Thyroid gland (tissue), 4 donors: ENCODE results near the gene RPL22. TPM values are rescaled to one million over a fixed set of nuclear protein-coding genes. Genes with fewer than 3 reads are reported as not detected.

Source experiments
- DNase-seq, 2 donors: peaks; one replicate each; pipeline ENCODE4 v3.0.0-alpha.2; 2019
- H3K27ac ChIP-seq, 3 donors: fragments of 200-600 bp; sonication (generic); 1 replicate in 2 of 3; 2 replicates in 1 of 3; pipeline ENCODE4 v1.5.1; 2016 to 2019; ENCODE audit warnings: mild to moderate bottlenecking in 1 of 3, moderate library complexity in 1 of 3
- H3K27me3 ChIP-seq: fragments of 200-600 bp; sonication (generic); one replicate; pipeline ENCODE4 v1.5.1; 2019
- H3K36me3 ChIP-seq, 2 donors: fragments of 200-600 bp; sonication (generic); one replicate each; pipeline ENCODE4 v1.5.1; 2016 to 2019
- H3K4me1 ChIP-seq, 2 donors: fragments of 200-600 bp; sonication (generic); one replicate each; pipeline ENCODE4 v1.5.1; 2017 to 2019
- H3K4me3 ChIP-seq, 3 donors: fragments of 200-600 bp; sonication (generic); replicated peaks in 1 of 3; 1 replicate in 2 of 3; 2 replicates in 1 of 3; pipeline ENCODE4 v1.5.1; 2016; ENCODE audit warnings: mild to moderate bottlenecking in 1 of 3
- H3K9me3 ChIP-seq: fragments of 200-600 bp; sonication (generic); one replicate; pipeline ENCODE4 v1.5.1; 2017
- POLR2A ChIP-seq, 2 donors: fragments of 450-650 bp; IDR thresholded peaks; one replicate each; pipeline ENCODE4 v1.6.1; 2017; ENCODE audit warnings: antibody characterized with exemption in 2 of 2, mild to moderate bottlenecking in 2 of 2, moderate library complexity in 1 of 2
- WGBS, 2 donors: methylation state at CpG; one replicate each; pipeline ENCODE4 v1.1.5; 2017; 5-methylcytosine and 5-hydroxymethylcytosine counted together
- intact Hi-C: fragments of 100-400 bp; cut with DNase I; formaldehyde crosslinking; loops from one replicate; pipeline ENCODE4 v1.15.1; 2023
- total RNA-seq, 4 donors: library from RNA; depleted of rRNA; stranded (reverse); fragments of >200 nt; gene quantifications; one replicate each; pipeline ENCODE4 v1.2.3, GENCODE V29; 2016
- TF ChIP-seq, protein P1 (sequence below), 6 experiments: fragments of 200-600 bp in 3 of 6; fragments of 450-650 bp in 3 of 6; sonication (generic) in 3 of 6; IDR thresholded peaks; one replicate each; pipeline ENCODE4 v1.5.1; 2016 to 2019; ENCODE audit warnings: antibody characterized with exemption in 6 of 6, mild to moderate bottlenecking in 2 of 6, inconsistent platforms in 1 of 6, moderate library complexity in 1 of 6

RPL22 gene
- total RNA-seq, 4 donors from 2014 or later = 154 to 230 (median 181) TPM

DNA sequence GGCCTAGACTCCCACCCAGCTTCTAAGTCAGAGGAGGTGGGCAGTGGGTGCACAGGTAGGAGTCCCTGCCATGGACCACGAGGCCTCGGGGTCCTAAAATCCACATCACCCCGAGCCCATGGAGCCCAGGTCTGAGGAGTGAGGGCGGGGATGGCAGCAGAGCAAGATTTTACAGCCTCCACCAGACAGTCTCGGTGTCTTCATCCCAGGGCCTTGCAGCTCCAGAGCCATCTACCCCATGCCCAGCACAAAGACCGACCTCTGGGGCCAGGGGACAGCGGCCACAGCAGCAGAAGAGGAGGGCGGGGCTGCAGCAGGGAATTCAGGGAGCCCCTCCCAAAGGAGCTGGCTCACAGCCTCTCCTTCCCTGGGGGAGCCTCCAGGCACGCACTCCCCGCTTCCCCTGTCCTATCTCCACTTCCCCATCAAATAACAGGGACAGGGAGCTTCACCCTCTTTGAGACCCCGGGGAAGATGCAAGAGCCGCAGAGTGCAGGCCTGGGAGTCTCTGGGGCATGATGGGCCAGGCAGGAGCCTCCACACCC, 33.9 kb downstream of the RPL22 start:
- H3K27me3 ChIP-seq = no peaks in the 10 kb centered on the region

DNA sequence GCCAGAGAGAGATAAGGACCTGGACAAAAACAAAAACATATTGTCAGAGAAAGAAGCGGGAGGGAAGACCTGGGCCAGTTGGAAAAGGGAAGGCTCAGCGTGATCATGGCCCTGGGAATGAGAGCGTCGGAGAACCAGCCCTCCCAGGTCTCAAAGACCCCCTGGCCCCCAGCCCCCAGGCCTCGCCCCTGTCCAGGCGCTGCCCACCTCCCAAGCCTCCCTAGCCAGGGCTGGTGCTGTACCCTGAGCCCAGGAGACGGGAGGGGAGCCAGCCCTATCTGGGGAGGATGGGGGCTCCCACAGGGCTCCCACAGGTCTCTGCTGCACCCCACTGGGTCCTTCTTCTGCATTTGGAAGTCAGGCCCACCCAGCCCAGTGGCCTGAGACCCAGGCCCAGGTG, 34.4 kb downstream of the RPL22 start:
- no peak overlapping the region for H3K4me3 ChIP-seq
- 67 to 78% methylated on average over 7 of the region's 7 CpGs for WGBS, 2 donors
- no peak for DNase-seq

More for the DNA sequence above, 33.9 kb downstream of the RPL22 start:
- DNase-seq = no peak
- no peaks in the 10 kb centered on the region for H3K9me3 ChIP-seq
- H3K36me3 ChIP-seq = no peaks in the 10 kb centered on the region
- H3K27ac ChIP-seq = no peak overlapping the region
- intact Hi-C loops = no loop called here
- TF ChIP-seq POLR2A (IDR thresholded peaks at IDR 0.05) = no peak
- TF ChIP-seq, protein P1, sequence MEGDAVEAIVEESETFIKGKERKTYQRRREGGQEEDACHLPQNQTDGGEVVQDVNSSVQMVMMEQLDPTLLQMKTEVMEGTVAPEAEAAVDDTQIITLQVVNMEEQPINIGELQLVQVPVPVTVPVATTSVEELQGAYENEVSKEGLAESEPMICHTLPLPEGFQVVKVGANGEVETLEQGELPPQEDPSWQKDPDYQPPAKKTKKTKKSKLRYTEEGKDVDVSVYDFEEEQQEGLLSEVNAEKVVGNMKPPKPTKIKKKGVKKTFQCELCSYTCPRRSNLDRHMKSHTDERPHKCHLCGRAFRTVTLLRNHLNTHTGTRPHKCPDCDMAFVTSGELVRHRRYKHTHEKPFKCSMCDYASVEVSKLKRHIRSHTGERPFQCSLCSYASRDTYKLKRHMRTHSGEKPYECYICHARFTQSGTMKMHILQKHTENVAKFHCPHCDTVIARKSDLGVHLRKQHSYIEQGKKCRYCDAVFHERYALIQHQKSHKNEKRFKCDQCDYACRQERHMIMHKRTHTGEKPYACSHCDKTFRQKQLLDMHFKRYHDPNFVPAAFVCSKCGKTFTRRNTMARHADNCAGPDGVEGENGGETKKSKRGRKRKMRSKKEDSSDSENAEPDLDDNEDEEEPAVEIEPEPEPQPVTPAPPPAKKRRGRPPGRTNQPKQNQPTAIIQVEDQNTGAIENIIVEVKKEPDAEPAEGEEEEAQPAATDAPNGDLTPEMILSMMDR (IDR thresholded peaks at IDR 0.05) = no peak
- no peaks in the 10 kb centered on the region for H3K4me1 ChIP-seq
- no peak overlapping the region for H3K4me3 ChIP-seq
- WGBS, 2 donors = 62 to 74% methylated on average over 7 to 12 of the region's 12 CpGs

DNA sequence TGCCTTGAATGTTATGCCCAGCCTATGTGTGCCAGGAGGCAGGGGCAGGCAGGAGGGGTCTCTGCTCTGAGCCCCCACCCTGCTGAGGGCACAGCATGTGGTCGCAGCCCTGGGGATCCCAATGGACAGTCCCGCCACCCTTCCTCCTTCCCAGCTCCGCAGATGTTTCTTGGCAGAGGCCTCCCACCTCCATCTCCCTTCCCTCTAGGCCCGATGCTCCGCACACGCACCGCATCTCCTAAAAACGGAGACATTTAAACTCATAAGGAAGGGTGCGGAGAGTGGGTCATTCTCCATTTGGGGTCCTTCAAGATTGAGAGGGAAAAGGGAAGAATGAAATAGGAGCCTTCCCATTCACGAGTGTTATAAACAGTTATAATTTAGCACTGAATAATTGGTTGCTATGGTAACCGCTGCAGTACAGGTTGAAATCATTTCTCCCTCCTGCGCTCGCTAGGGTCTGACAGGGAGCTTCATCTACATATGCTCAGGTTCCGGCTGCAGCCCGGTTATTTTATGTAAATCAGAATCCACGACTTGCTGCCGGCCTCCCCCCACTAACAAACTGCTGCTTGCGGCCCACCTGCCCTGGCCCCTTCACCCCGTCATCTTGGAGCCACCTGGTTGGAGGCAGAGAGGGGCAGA, 35.3 kb downstream of the RPL22 start:
- Histone ChIP-seq H3K4me1 (no peaks in the 10 kb centered on the region), H3K27ac (no peak overlapping the region), H3K27me3 (no peaks in the 10 kb centered on the region), H3K36me3 (no peaks in the 10 kb centered on the region), H3K9me3 (no peaks in the 10 kb centered on the region), H3K4me3 (no peak overlapping the region)
- TF ChIP-seq POLR2A (IDR thresholded peaks at IDR 0.05) = no peak
- TF ChIP-seq, protein P1 (IDR thresholded peaks at IDR 0.05) = no peak
- intact Hi-C loops = no loop called here
- 61 to 68% methylated on average over 18 to 19 of the region's 19 CpGs for WGBS, 2 donors
- no peak for DNase-seq

More for the DNA sequence above, 34.4 kb downstream of the RPL22 start:
- no peak overlapping the region for H3K27ac ChIP-seq
- intact Hi-C loops = no loop called here
- no peaks in the 10 kb centered on the region for H3K4me1 ChIP-seq
- no peaks in the 10 kb centered on the region for H3K9me3 ChIP-seq
- no peaks in the 10 kb centered on the region for H3K27me3 ChIP-seq
- H3K36me3 ChIP-seq = no peaks in the 10 kb centered on the region
- TF ChIP-seq POLR2A (IDR thresholded peaks at IDR 0.05) = no peak
- TF ChIP-seq, protein P1 (IDR thresholded peaks at IDR 0.05) = no peak

DNA sequence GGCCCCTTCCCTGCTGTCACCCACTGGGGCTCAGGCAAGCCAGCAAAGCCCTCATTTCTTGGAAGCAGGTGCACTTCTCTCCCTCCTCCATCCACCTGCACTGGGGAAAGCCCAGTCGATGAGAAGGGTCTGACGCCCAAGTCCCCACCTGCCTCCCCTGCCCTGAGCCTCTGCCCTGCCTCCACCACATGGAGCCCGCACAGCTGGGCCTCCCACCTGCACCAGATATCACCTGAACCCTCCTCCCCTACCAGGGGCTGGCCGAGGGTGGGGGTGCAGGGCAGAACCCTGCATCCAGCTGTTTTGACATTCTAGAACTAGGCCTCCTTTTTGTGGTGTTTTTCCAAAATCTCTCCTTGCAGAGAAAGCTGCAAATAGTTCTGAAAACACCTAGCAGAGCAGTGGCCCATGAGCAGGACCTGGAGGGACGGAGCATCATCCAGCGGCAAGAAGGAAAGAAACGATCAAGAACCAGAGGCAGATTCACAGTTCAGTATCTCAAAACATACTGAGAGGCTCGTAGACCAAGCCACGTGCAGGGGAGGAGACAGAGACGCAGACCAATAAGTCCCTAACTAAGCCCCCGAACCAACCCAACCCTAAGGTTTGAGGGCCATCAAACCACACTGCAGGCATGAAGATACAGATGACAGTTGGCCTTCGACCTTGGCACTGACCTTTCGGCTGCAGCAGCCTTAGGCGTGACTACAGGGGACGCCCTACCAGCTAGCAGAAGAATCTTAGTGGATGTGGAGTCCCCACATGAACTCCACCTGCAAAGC, 36.0 kb downstream of the RPL22 start:
- no peaks in the 10 kb centered on the region for H3K27me3 ChIP-seq
- no peaks in the 10 kb centered on the region for H3K36me3 ChIP-seq
- H3K27ac ChIP-seq = no peak overlapping the region
- no peaks in the 10 kb centered on the region for H3K4me1 ChIP-seq
- WGBS, 2 donors = 81% methylated on average over 13 of the region's 15 CpGs
- no peak for DNase-seq
- no peaks in the 10 kb centered on the region for H3K9me3 ChIP-seq
- intact Hi-C loops = no loop called here
- TF ChIP-seq POLR2A (IDR thresholded peaks at IDR 0.05) = no peak
- TF ChIP-seq, protein P1 (IDR thresholded peaks at IDR 0.05) = no peak
- no peak overlapping the region for H3K4me3 ChIP-seq

DNA sequence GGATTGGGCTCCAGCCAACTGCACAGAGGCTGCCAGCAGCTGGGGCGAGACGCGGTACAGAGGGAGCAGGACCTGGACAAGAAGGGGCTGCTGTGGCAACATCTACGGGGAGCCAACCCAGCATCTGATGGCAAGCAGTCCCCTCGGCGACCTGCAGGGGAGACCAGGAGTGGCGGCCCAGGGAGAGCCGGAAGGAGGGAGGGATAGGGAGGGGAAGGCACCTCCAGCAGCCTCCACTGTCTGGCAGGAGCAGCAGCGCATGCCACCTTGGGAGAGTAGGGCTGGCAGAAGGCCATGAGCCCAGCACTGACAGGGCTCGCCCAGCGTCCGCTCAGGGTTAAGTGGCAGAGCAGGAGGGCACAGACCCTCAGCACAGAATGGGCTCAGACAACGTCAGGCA, 36.6 kb downstream of the RPL22 start:
- 46 to 53% methylated on average over 10 to 13 of the region's 13 CpGs for WGBS, 2 donors
- no peak for DNase-seq
- intact Hi-C loops = no loop called here

More for the DNA sequence above, 36.6 kb downstream of the RPL22 start:
- TF ChIP-seq, protein P1 (IDR thresholded peaks at IDR 0.05) = no peak
- TF ChIP-seq POLR2A (IDR thresholded peaks at IDR 0.05) = no peak
- no peaks in the 10 kb centered on the region for H3K36me3 ChIP-seq
- no peak overlapping the region for H3K27ac ChIP-seq
- H3K27me3 ChIP-seq = no peaks in the 10 kb centered on the region
- H3K4me1 ChIP-seq = no peaks in the 10 kb centered on the region
- no peak overlapping the region for H3K4me3 ChIP-seq
- H3K9me3 ChIP-seq = no peaks in the 10 kb centered on the region
